Hepatocyte (in vitro differentiated cells): Measurements from ENCODE around the gene DIAPH2. TPM values are rescaled to one million over a fixed set of nuclear protein-coding genes. Genes with fewer than 3 reads are reported as not detected.

Experiments
- DNase-seq: peaks from one replicate; pipeline ENCODE4 v3.0.0-alpha.2; 2016; ENCODE audit warnings: low spot score
- H2AFZ ChIP-seq: fragments of 200-600 bp; sonication (generic); 2 replicates; pipeline ENCODE4 v1.6.0; 2016; ENCODE audit warnings: antibody characterized with exemption, mild to moderate bottlenecking
- H3K27ac ChIP-seq: fragments of 200-600 bp; sonication (generic); 2 replicates; pipeline ENCODE4 v1.5.1; 2016; ENCODE audit warnings: mild to moderate bottlenecking
- H3K27me3 ChIP-seq: fragments of 200-600 bp; sonication (generic); 2 replicates; pipeline ENCODE4 v1.6.1; 2016
- H3K36me3 ChIP-seq: fragments of 200-600 bp; sonication (generic); replicated peaks from 2 replicates; pipeline ENCODE4 v1.5.1; 2016; ENCODE audit warnings: low read depth; ENCODE audit not compliant: insufficient read depth
- H3K4me1 ChIP-seq: fragments of 200-600 bp; sonication (generic); 2 replicates; pipeline ENCODE4 v1.5.1; 2016; ENCODE audit warnings: mild to moderate bottlenecking, moderate library complexity; ENCODE audit not compliant: insufficient read depth
- H3K4me2 ChIP-seq: fragments of 200-600 bp; sonication (generic); 2 replicates; pipeline ENCODE4 v1.6.0; 2016
- H3K4me3 ChIP-seq: fragments of 200-600 bp; sonication (generic); 2 replicates; pipeline ENCODE4 v1.5.1; 2016; ENCODE audit warnings: mild to moderate bottlenecking
- H3K79me2 ChIP-seq: fragments of 200-600 bp; sonication (generic); 2 replicates; pipeline ENCODE4 v1.6.0; 2017; ENCODE audit warnings: mild to moderate bottlenecking
- H3K9me2 ChIP-seq: fragments of 200-600 bp; sonication (generic); replicated peaks from 2 replicates; pipeline ENCODE4 v1.6.0; 2017; ENCODE audit warnings: mild to moderate bottlenecking; ENCODE audit not compliant: insufficient read depth
- H3K9me3 ChIP-seq: fragments of 200-600 bp; sonication (generic); 2 replicates; pipeline ENCODE4 v1.5.1; 2016; ENCODE audit warnings: low read depth, mild to moderate bottlenecking
- H4K20me1 ChIP-seq: fragments of 200-600 bp; sonication (generic); 2 replicates; pipeline ENCODE4 v1.6.0; 2016; ENCODE audit warnings: mild to moderate bottlenecking; ENCODE audit not compliant: insufficient read depth, poor library complexity, severe bottlenecking
- EZH2 ChIP-seq: fragments of 200-600 bp; sonication (generic); IDR thresholded peaks from 2 replicates; pipeline ENCODE4 v1.6.1; 2016; ENCODE audit warnings: antibody characterized with exemption, mild to moderate bottlenecking, borderline replicate concordance
- EZH2phosphoT487 ChIP-seq: fragments of 200-600 bp; sonication (generic); IDR thresholded peaks from one replicate; pipeline ENCODE4 v1.6.1; 2018; ENCODE audit warnings: antibody characterized with exemption, mild to moderate bottlenecking, low read depth, moderate library complexity; ENCODE audit not compliant: unreplicated experiment, severe bottlenecking
- WGBS: methylation state at CpG from one replicate; pipeline ENCODE4 v1.1.6; 2016; ENCODE audit warnings: low lambda C conversion rate; ENCODE audit errors: missing lambda C conversion rate; 5-methylcytosine and 5-hydroxymethylcytosine counted together
- polyA plus RNA-seq: library from polyadenylated mRNA; unstranded; fragments of >200 nt; fragmentation: Nextera tagmentation; extraction: Ambion mirVana; gene quantifications from 2 replicates; pipeline ENCODE4 v1.2.1, GENCODE V29; 2016
- total RNA-seq: library from RNA; depleted of rRNA; stranded (reverse); fragments of >200 nt; gene quantifications from 2 replicates; pipeline ENCODE4 v1.2.3, GENCODE V29; 2014
- TF ChIP-seq, protein P1 (sequence below): fragments of 200-600 bp; sonication (generic); IDR thresholded peaks from 2 replicates; pipeline ENCODE4 v1.5.1; 2016; ENCODE audit warnings: antibody characterized with exemption, mild to moderate bottlenecking; ENCODE audit not compliant: poor library complexity

DIAPH2 gene
- total and polyA plus RNA-seq, 2 experiments from 2014 or later, result 14.8 to 32.4 TPM

DNA sequence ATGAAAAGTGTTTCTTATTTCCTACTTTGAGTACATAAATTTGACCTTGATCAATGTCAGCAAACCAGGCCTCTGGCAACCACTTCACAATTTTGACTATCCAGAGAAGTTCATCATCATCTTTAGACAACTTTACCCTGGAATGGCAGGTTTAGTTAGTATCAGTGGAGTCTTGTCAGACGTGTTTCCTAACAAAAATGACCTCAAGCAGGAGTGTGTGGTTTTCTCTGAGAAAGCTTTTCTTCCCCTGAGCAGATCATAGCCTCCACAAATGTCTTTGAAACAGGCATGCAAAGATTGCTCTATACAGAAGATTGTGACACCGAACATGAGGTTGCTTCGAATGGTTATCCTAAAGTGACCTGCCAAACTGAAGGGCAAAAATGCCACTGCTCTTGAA, 841.3 kb downstream of the DIAPH2 start:
- WGBS, result 71% methylated on average over 3 of the region's 3 CpGs
- H3K9me3 ChIP-seq, result peaks cover 3% of the 10 kb centered on the region
- no peaks in the 10 kb centered on the region for H3K9me2 ChIP-seq
- no peaks in the 10 kb centered on the region for H3K4me1 ChIP-seq
- H2AFZ ChIP-seq, result no peak overlapping the region
- TF ChIP-seq EZH2 (no peak), EZH2phosphoT487 (no peak)
- TF ChIP-seq, protein P1, sequence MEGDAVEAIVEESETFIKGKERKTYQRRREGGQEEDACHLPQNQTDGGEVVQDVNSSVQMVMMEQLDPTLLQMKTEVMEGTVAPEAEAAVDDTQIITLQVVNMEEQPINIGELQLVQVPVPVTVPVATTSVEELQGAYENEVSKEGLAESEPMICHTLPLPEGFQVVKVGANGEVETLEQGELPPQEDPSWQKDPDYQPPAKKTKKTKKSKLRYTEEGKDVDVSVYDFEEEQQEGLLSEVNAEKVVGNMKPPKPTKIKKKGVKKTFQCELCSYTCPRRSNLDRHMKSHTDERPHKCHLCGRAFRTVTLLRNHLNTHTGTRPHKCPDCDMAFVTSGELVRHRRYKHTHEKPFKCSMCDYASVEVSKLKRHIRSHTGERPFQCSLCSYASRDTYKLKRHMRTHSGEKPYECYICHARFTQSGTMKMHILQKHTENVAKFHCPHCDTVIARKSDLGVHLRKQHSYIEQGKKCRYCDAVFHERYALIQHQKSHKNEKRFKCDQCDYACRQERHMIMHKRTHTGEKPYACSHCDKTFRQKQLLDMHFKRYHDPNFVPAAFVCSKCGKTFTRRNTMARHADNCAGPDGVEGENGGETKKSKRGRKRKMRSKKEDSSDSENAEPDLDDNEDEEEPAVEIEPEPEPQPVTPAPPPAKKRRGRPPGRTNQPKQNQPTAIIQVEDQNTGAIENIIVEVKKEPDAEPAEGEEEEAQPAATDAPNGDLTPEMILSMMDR, result no peak
- no peaks in the 10 kb centered on the region for H4K20me1 ChIP-seq
- no peak overlapping the region for H3K4me2 ChIP-seq
- H3K4me3 ChIP-seq, result no peak overlapping the region
- DNase-seq, result no peak
- no peaks in the 10 kb centered on the region for H3K27me3 ChIP-seq
- H3K79me2 ChIP-seq, result no peaks in the 10 kb centered on the region
- H3K27ac ChIP-seq, result no peak overlapping the region
- H3K36me3 ChIP-seq, result no peaks in the 10 kb centered on the region

- no peaks in the 10 kb centered on the region for H3K79me2 ChIP-seq
- no peak for DNase-seq
- no peaks in the 10 kb centered on the region for H3K4me1 ChIP-seq
- H2AFZ ChIP-seq, result no peak overlapping the region
- H3K27me3 ChIP-seq, result no peaks in the 10 kb centered on the region
- H3K36me3 ChIP-seq, result no peaks in the 10 kb centered on the region
- 94% methylated on average over 1 of the region's 1 CpG for WGBS
- no peak overlapping the region for H3K27ac ChIP-seq
- no peaks in the 10 kb centered on the region for H4K20me1 ChIP-seq
- TF ChIP-seq EZH2phosphoT487, result no peak
- TF ChIP-seq, protein P1, result no peak
- TF ChIP-seq EZH2, result no peak
- peaks cover 3% of the 10 kb centered on the region for H3K9me3 ChIP-seq
- no peak overlapping the region for H3K4me2 ChIP-seq
- H3K4me3 ChIP-seq, result no peak overlapping the region
- H3K9me2 ChIP-seq, result no peaks in the 10 kb centered on the region
Measured at GRCh38 chrX:97527725-97528124, 843.1 kb downstream of the DIAPH2 start.

GRCh38 chrX:97529536-97530200, 845.0 kb downstream of the DIAPH2 start:
- Histone ChIP-seq H3K9me2 (no peaks in the 10 kb centered on the region), H3K79me2 (no peaks in the 10 kb centered on the region), H3K27me3 (no peaks in the 10 kb centered on the region), H3K27ac (no peak overlapping the region), H3K9me3 (peaks cover 3% of the 10 kb centered on the region), H3K36me3 (no peaks in the 10 kb centered on the region), H2AFZ (no peak overlapping the region), H3K4me1 (no peaks in the 10 kb centered on the region), H4K20me1 (no peaks in the 10 kb centered on the region), H3K4me2 (no peak overlapping the region), H3K4me3 (no peak overlapping the region)
- TF ChIP-seq, protein P1, result no peak
- TF ChIP-seq EZH2phosphoT487, result no peak
- no peak for TF ChIP-seq EZH2
- peak; percentile 6 for DNase-seq
- 84% methylated on average over 1 of the region's 1 CpG for WGBS
